ENCODE measurements around the gene ETS2.

GRCh38 chr21:38816400-38816977 lies 10.8 kb downstream of the ETS2 start:
- TF ChIP-seq EZH2 (optimal IDR thresholded peaks at IDR 0.05; ENCODE audit: low read depth, low read length), result no peak
- no peak for TF ChIP-seq CTCF (IDR thresholded peaks at IDR 0.05; ENCODE audit: low read length)
